ENCODE measurements around the gene MEF2A.

Gene MEF2A

DNA sequence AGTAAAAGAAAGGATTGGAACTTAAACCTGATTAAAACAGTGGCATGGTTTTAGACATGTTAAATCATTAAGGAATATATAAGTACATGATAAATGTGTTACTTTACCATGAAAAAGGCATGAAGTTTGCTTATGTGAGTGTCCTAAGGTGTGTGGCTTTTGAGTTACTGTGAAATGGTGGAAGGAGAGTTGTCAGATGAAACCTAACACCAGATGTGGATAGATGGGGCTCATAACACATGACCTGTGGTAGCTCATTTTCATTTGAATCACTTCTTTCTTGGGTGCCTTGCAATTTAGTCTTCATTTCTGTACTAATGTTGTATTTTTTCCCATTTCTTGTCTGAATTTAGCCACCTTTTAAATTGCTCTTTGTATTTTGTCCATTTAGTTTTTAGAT is 13.0 kb downstream of the MEF2A start:
- no peaks in the 10 kb centered on the region for H3K4me1 ChIP-seq
- no peak overlapping the region for H3K9ac ChIP-seq
- no peak overlapping the region for H3K4me2 ChIP-seq
- H3K27ac ChIP-seq = no peak overlapping the region
- peaks cover 99% of the 10 kb centered on the region for H4K20me1 ChIP-seq
- H3K36me3 ChIP-seq = peaks cover 81% of the 10 kb centered on the region
- H3K4me3 ChIP-seq = no peak overlapping the region
- TF ChIP-seq Cebpa-rat (IDR thresholded peaks at IDR 0.05) = no peak
- no peaks in the 10 kb centered on the region for H3K27me3 ChIP-seq
- H3K9me3 ChIP-seq = peaks cover 86% of the 10 kb centered on the region

DNA sequence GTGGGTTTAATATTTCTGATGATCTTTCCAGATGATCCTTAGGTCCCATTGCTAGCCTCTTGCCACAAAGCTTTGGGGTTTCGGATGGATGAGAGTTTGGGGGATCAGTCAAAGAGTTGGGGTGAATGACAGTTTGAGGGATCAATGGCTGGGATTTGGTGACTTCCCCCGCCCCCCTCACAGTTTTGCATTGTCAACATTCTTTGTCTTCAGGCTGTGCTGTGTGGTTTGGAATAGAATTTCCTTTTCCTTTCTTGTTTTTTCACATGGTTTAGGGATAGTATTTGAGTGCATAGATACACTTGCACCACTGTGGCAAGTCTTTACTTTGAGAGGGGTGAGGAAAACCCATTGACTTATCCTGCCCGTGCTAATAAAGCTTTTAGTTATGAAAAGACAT is 14.3 kb downstream of the MEF2A start:
- Histone ChIP-seq H4K20me1 (peaks cover 99% of the 10 kb centered on the region), H3K4me1 (no peaks in the 10 kb centered on the region), H3K9me3 (peaks cover 88% of the 10 kb centered on the region), H3K27ac (no peak overlapping the region), H3K36me3 (peaks cover 83% of the 10 kb centered on the region), H3K4me3 (no peak overlapping the region), H3K9ac (no peak overlapping the region), H3K4me2 (no peak overlapping the region), H3K27me3 (no peaks in the 10 kb centered on the region)
- TF ChIP-seq Cebpa-rat (IDR thresholded peaks at IDR 0.05) = no peak

- Histone ChIP-seq H3K4me1 (no peaks in the 10 kb centered on the region), H3K27ac (no peak overlapping the region), H3K27me3 (no peaks in the 10 kb centered on the region), H3K36me3 (peaks cover 84% of the 10 kb centered on the region), H3K4me3 (no peak overlapping the region), H3K4me2 (no peak overlapping the region), H3K9me3 (peaks cover 93% of the 10 kb centered on the region), H4K20me1 (peaks cover 100% of the 10 kb centered on the region), H3K9ac (no peak overlapping the region)
- no peak for TF ChIP-seq Cebpa-rat (IDR thresholded peaks at IDR 0.05)
These were observed 16.8 kb downstream of the MEF2A start for GRCh38 chr15:99582508-99582960.

DNA sequence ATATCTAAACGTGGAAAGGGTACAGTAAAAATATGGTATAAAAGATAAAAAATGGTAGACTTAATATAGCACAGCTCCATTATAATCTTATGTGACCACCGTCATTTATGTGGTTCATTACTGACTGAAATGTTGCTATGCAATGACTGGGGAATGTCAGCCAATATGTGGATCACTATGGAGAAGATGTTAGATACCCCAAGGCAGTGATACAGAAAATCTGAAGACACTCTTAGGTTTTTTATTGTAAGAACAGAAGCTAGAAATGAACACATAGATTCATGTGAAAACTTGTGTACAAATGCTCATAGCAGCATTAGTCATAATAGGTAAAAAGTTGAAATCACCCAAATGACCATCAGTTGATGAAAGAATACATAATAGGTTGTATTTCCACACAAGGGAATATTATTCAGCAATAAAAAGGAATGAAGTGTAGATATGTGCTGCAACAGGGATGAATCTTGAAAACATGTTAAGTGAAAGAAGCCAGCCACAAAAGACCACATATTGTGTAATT is 18.4 kb downstream of the MEF2A start:
- peaks cover 94% of the 10 kb centered on the region for H3K9me3 ChIP-seq
- no peak overlapping the region for H3K4me2 ChIP-seq
- H3K36me3 ChIP-seq = peaks cover 84% of the 10 kb centered on the region
- H3K9ac ChIP-seq = no peak overlapping the region
- H3K4me1 ChIP-seq = no peaks in the 10 kb centered on the region
- H4K20me1 ChIP-seq = peaks cover 99% of the 10 kb centered on the region
- TF ChIP-seq Cebpa-rat (IDR thresholded peaks at IDR 0.05) = no peak
- no peak overlapping the region for H3K4me3 ChIP-seq
- H3K27me3 ChIP-seq = no peaks in the 10 kb centered on the region
- no peak overlapping the region for H3K27ac ChIP-seq

DNA sequence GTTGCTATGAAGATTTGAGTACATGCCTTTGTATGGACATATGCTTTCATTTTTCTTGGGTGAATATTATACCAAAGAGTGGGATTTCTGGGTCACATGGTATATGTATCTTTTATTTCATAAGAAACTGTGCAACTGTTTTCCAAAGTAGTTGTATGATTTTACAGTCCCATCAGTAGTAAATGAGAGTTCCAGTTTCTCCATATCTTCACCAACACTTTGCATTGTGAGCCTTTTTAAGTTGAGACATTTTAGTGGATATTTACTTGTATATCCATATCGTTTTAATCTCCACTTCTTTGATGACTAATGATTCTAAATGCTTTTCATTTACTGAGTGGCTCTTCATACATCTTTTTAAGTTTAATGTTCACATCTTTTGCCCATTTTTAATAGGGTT is 20.3 kb downstream of the MEF2A start:
- no peaks in the 10 kb centered on the region for H3K27me3 ChIP-seq
- H3K9ac ChIP-seq = no peak overlapping the region
- no peak overlapping the region for H3K4me3 ChIP-seq
- no peaks in the 10 kb centered on the region for H3K4me1 ChIP-seq
- no peak overlapping the region for H3K4me2 ChIP-seq
- peaks cover 79% of the 10 kb centered on the region for H3K36me3 ChIP-seq
- no peak for TF ChIP-seq Cebpa-rat (IDR thresholded peaks at IDR 0.05)
- peaks cover 96% of the 10 kb centered on the region for H3K9me3 ChIP-seq
- peaks cover 97% of the 10 kb centered on the region for H4K20me1 ChIP-seq
- H3K27ac ChIP-seq = no peak overlapping the region

DNA sequence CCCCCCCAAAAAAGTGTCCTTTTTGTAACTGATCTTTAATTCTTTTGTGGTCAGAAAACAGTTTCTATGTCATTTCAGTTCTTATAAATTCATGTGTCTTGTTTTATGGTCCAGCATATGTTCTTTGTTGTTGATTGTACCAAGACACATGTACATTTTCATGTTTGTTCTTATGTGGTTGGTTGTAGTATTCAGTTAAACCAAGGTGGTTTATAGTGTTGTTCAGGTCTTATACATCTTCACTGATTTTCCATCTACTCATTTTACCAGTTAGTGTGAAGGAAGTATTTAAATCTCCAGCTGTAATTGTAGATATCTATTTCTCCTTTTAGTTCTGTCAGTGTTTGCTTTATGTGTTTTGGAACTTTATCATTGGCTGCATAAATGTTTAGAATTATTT is 24.0 kb downstream of the MEF2A start:
- Histone ChIP-seq H3K4me2 (no peak overlapping the region), H3K4me3 (no peak overlapping the region), H4K20me1 (peaks cover 97% of the 10 kb centered on the region), H3K27me3 (no peaks in the 10 kb centered on the region), H3K4me1 (no peaks in the 10 kb centered on the region), H3K36me3 (peaks cover 78% of the 10 kb centered on the region), H3K27ac (no peak overlapping the region), H3K9ac (no peak overlapping the region), H3K9me3 (peaks cover 96% of the 10 kb centered on the region)
- no peak for TF ChIP-seq Cebpa-rat (IDR thresholded peaks at IDR 0.05)

GRCh38 chr15:99590913-99591646 is 25.3 kb downstream of the MEF2A start:
- Histone ChIP-seq H3K4me3 (peak overlapping the region; percentile 17; the same call in 1 of the 2 replicates), H3K4me2 (no peak overlapping the region), H3K9me3 (peaks cover 96% of the 10 kb centered on the region), H3K36me3 (peaks cover 78% of the 10 kb centered on the region), H3K27ac (no peak overlapping the region), H3K4me1 (no peaks in the 10 kb centered on the region), H3K27me3 (no peaks in the 10 kb centered on the region), H3K9ac (no peak overlapping the region), H4K20me1 (peaks cover 97% of the 10 kb centered on the region)
- no peak for TF ChIP-seq Cebpa-rat (IDR thresholded peaks at IDR 0.05)

DNA sequence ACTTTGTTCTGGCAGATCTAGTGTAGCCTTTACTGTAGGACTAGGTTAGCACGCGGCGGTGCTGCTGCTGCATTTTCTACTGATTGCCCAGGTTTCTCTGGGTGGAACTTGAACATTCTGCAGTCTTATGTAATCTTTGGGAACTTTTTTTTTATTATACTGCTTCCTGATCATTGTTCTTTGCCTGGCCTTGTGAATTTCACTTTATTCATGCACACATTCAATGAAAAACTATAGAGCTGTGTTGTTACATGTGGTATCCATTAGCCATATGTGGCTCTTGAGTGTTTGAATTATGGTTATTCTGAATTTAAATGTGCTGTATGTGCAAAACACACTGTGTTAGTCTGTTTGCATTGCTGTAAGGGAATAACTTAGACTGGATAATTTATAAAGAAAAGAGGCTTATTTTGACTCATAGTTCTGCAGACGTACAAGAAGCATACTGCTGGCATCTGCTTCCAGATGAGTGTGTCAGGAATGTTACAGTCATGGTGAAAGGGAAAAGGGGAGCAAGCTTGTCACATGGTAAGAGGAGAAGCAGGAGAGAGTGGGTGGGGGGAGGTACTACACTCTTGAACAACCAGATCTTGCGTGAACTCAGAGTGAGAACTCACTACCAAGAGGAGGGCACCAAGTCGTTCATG is 26.5 kb downstream of the MEF2A start:
- Histone ChIP-seq H3K4me1 (no peaks in the 10 kb centered on the region), H3K9ac (no peak overlapping the region), H3K4me2 (no peak overlapping the region), H3K27ac (no peak overlapping the region), H3K36me3 (peaks cover 83% of the 10 kb centered on the region), H3K27me3 (no peaks in the 10 kb centered on the region), H3K9me3 (peaks cover 96% of the 10 kb centered on the region), H3K4me3 (peak overlapping the region; percentile 3; the same call in 1 of the 2 replicates), H4K20me1 (peaks cover 96% of the 10 kb centered on the region)
- TF ChIP-seq Cebpa-rat (IDR thresholded peaks at IDR 0.05) = no peak

DNA sequence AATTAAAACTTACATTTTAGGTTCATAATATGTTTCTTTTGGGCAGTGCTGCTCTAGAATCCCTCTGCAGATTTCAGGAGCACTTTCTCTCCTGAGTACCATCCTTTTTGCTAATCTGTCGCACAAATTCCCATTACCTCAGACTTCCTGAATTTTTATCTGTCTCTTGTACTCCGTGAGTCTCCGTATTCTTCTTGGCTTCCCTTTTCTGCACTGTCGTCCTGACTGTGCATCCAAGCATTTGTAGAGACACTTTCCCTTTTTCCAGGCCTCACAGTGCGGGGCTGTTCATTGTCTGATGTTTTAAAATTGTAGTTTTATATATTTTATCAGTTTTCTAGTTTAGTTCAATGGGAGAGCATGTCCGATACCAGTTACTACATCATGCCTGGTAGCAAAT is 27.3 kb downstream of the MEF2A start:
- H3K27me3 ChIP-seq = no peaks in the 10 kb centered on the region
- no peak overlapping the region for H3K4me2 ChIP-seq
- no peak overlapping the region for H3K4me3 ChIP-seq
- peaks cover 96% of the 10 kb centered on the region for H3K9me3 ChIP-seq
- no peaks in the 10 kb centered on the region for H3K4me1 ChIP-seq
- H3K27ac ChIP-seq = no peak overlapping the region
- peaks cover 90% of the 10 kb centered on the region for H4K20me1 ChIP-seq
- H3K36me3 ChIP-seq = peaks cover 85% of the 10 kb centered on the region
- no peak overlapping the region for H3K9ac ChIP-seq
- no peak for TF ChIP-seq Cebpa-rat (IDR thresholded peaks at IDR 0.05)

DNA sequence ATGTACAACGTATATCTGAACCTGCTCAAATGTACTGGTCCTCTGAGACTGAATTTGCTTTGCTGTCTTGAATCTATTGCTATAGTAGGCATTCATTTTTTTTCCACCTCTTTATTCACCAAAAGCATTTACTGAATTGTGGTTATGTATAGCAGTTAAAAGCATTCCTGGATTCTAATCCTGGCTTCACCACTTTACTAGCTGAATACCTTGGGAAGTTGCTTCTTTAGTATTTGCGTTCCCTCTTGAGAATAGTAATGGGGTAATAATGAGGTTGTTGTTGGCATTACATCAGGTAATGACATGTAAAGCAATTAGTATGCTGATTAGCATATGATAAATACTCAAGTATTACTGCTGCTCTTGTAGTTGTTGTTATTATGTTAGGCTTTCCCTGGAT is 29.1 kb downstream of the MEF2A start:
- Histone ChIP-seq H3K27ac (no peak overlapping the region), H3K4me2 (no peak overlapping the region), H3K4me1 (no peaks in the 10 kb centered on the region), H3K4me3 (no peak overlapping the region), H3K36me3 (peaks cover 88% of the 10 kb centered on the region), H3K9me3 (peaks cover 95% of the 10 kb centered on the region), H3K9ac (no peak overlapping the region), H4K20me1 (peaks cover 84% of the 10 kb centered on the region), H3K27me3 (no peaks in the 10 kb centered on the region)
- no peak for TF ChIP-seq Cebpa-rat (IDR thresholded peaks at IDR 0.05)

Data from BLaER1 (cell line).